Adrenal gland (tissue), 5 donors: Measurements from ENCODE around the gene ACER2.

Experiments
- CTCF ChIP-seq, 6 experiments: fragments of 450-650 bp in 4 of 6; fragments of 200-600 bp in 2 of 6; sonication (generic) in 1 of 6; IDR thresholded peaks; 1 replicate in 5 of 6; 2 replicates in 1 of 6; pipeline versions ENCODE4 v1.5.1 to v1.8.0; 2016 to 2021; ENCODE audit warnings: antibody characterized with exemption in 6 of 6, mild to moderate bottlenecking in 2 of 6, moderate library complexity in 1 of 6
- POLR2A ChIP-seq, 2 donors: fragments of 450-650 bp; IDR thresholded peaks; one replicate each; pipeline ENCODE4 v1.6.1; 2017; ENCODE audit warnings: antibody characterized with exemption in 2 of 2, mild to moderate bottlenecking in 2 of 2, moderate library complexity in 1 of 2
- donor health status: DM: no; HTN: no; CAD: no.

- TF ChIP-seq POLR2A (IDR thresholded peaks at IDR 0.05) (no peak), CTCF (IDR thresholded peaks at IDR 0.05) (no peak)
Measured at GRCh38 chr9:19420877-19421276, 12.1 kb downstream of the ACER2 start.
